ENCODE results near the gene CTNNA2. TPM values are rescaled to one million over a fixed set of nuclear protein-coding genes. Genes with fewer than 3 reads are reported as not detected.

CTNNA2 gene
- polyA plus RNA-seq, 1 of the 3 experiments (the other 2 are of a cell fraction): 0.30 TPM

DNA sequence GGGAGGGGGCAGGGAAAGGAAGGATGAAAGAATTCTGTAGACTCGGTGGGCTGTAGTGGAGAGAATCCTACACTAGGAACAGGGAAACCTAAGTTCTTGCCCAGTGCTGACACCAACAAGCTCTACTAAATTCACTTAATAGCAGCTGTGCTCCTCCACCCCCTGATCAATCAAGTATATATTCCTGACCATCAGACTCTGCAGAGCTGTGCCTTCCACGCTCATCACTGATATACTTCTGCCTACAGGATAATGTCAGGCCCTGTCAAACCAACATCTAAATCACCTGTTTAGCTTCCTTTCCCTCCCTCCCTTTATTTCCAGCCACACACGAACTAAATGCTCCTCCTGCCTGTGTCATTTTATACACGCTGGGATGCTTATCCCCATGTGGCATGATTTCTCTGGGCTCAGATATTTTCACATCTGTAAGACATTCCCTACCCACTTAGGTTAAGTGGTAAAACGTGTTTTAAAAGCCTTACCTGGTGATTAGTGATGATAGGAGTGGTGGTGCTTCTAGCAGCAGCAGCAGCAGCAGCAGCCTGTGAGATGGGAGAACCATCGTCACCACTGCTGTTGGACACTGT lies 489.8 kb downstream of the CTNNA2 start:
- no peak overlapping the region for H3K4me3 ChIP-seq (ENCODE audit: low read depth in 2 of 2, low read length in 1 of 2)
- H3F3A ChIP-seq (replicated peaks; ENCODE audit: insufficient read depth): peaks cover 3% of the 10 kb centered on the region
- no peak overlapping the region for H3K9ac ChIP-seq
- POLR2A ChIA-PET: no interaction called here
- CTCF ChIA-PET: interaction anchor here (0.7 kb wide), 1 partner anchor 52 kb away, joined by 3 read pairs; no protein-coding TSS in a partner anchor
- H3K27me3 ChIP-seq (ENCODE audit: insufficient read depth): no peaks in the 10 kb centered on the region
- H4K20me1 ChIP-seq (ENCODE audit: insufficient read depth): no peaks in the 10 kb centered on the region
- no peak overlapping the region for H3K4me2 ChIP-seq
- H2AFZ ChIP-seq (ENCODE audit: low read depth): no peak overlapping the region; the same call in 1 of the 2 replicates
- 51% methylated on average over 6 of the region's 6 CpGs for WGBS (ENCODE audit: low lambda C conversion rate)
- DNase-seq: no peak
- H3K36me3 ChIP-seq (replicated peaks in 1 of 2; ENCODE audit: control insufficient read depth in 1 of 2, insufficient read depth in 2 of 2, low read length in 1 of 2): no peaks in the 10 kb centered on the region
- no peaks in the 10 kb centered on the region for H3K9me3 ChIP-seq
- H3K79me2 ChIP-seq (ENCODE audit: insufficient read depth): no peaks in the 10 kb centered on the region
- H3K27ac ChIP-seq (ENCODE audit: low read depth in 2 of 2, low read length in 1 of 2): no peak overlapping the region
- no peaks in the 10 kb centered on the region for H3K9me2 ChIP-seq
- H3K4me1 ChIP-seq (ENCODE audit: control insufficient read depth in 1 of 2, insufficient read depth in 2 of 2, low read depth in 1 of 2, low read length in 1 of 2): peaks cover 6 to 7% of the 10 kb centered on the region in 2 experiments; a peak in 3 of 4 replicates
- TF ChIP-seq TCF12 (IDR thresholded peaks at IDR 0.05) (no peak), MXI1 (IDR thresholded peaks at IDR 0.05; ENCODE audit: low read depth, low read length) (no peak), NRF1 (IDR thresholded peaks at IDR 0.05; ENCODE audit: low read depth, low read length) (no peak), POLR2AphosphoS5 (IDR thresholded peaks at IDR 0.05; ENCODE audit: low read depth, low read length) (no peak), GABPA (IDR thresholded peaks at IDR 0.05; ENCODE audit: low read depth) (no peak)

DNA sequence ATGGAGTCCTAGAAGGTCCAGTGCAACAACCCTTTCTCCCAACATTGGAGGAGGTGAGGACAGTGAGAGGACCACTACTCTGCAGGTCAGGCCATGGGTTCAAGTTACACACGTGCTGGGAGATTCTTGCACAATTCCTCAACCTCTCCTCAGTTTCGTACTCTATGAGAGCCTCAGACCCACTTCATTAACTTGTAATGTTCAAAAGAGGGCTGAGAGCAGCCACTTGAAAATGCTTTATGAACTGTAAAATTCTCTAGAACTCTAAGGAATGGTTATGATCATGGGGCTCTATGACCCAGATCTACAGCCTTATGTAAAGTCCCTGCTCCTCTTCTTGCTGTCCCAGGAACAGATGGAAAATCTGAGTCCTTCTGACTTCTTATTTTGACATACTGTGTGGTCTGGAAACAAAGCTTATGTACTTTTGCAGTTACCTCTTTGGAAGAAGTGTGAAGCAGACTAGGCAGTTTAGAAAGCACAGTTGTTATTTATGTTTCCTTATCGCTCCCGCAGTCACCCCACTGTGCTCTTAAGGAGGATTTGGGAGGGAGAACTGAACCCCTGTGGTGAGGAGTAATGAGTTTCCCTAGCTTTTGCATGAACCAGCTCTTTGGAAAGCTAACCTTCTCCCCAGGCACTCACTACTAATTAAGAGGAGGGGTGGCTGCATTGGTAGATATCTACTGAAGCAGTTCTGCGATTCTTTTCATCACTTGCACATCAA lies 495.1 kb downstream of the CTNNA2 start:
- Histone ChIP-seq H3K79me2 (ENCODE audit: insufficient read depth) (no peaks in the 10 kb centered on the region), H3K27me3 (ENCODE audit: insufficient read depth) (no peaks in the 10 kb centered on the region), H3F3A (replicated peaks; ENCODE audit: insufficient read depth) (no peaks in the 10 kb centered on the region), H3K4me3 (ENCODE audit: low read depth in 2 of 2, low read length in 1 of 2) (no peak overlapping the region), H3K9ac (no peak overlapping the region), H3K36me3 (replicated peaks in 1 of 2; ENCODE audit: control insufficient read depth in 1 of 2, insufficient read depth in 2 of 2, low read length in 1 of 2) (no peaks in the 10 kb centered on the region), H3K9me2 (no peaks in the 10 kb centered on the region), H3K27ac (ENCODE audit: low read depth in 2 of 2, low read length in 1 of 2) (no peak overlapping the region), H3K9me3 (no peaks in the 10 kb centered on the region), H3K4me1 (ENCODE audit: control insufficient read depth in 1 of 2, insufficient read depth in 2 of 2, low read depth in 1 of 2, low read length in 1 of 2) (no peaks in the 10 kb centered on the region; a peak in 1 of 4 replicates), H2AFZ (ENCODE audit: low read depth) (no peak overlapping the region), H3K4me2 (no peak overlapping the region), H4K20me1 (ENCODE audit: insufficient read depth) (no peaks in the 10 kb centered on the region)
- ChIA-PET CTCF (interaction anchor here (1.2 to 1.3 kb wide), 2 partner anchors 38 to 65 kb away, joined by 3 to 4 read pairs; no protein-coding TSS in a partner anchor), POLR2A (no interaction called here)
- WGBS (ENCODE audit: low lambda C conversion rate): 58% methylated on average over 5 of the region's 5 CpGs
- DNase-seq: no peak
- no peak for TF ChIP-seq RXRA (IDR thresholded peaks at IDR 0.05; ENCODE audit: borderline replicate concordance, low read depth)
- TF ChIP-seq PBX3 (IDR thresholded peaks at IDR 0.05): no peak
- TF ChIP-seq TAF1 (IDR thresholded peaks at IDR 0.05; ENCODE audit: borderline replicate concordance, low read depth, low read length): no peak
- TF ChIP-seq NRF1 (IDR thresholded peaks at IDR 0.05; ENCODE audit: low read depth, low read length): no peak
- TF ChIP-seq IRF3 (IDR thresholded peaks at IDR 0.05; ENCODE audit: low read depth, low read length): no peak

Data from SK-N-SH (cell line).